NCI-H2029 (cell line): ENCODE data around the gene MAGI1.

ENCODE experiments used
- DNase-seq: peaks from one replicate; lab custom pipeline; 2025; lab: John Stamatoyannopoulos, UW

Gene MAGI1

DNA sequence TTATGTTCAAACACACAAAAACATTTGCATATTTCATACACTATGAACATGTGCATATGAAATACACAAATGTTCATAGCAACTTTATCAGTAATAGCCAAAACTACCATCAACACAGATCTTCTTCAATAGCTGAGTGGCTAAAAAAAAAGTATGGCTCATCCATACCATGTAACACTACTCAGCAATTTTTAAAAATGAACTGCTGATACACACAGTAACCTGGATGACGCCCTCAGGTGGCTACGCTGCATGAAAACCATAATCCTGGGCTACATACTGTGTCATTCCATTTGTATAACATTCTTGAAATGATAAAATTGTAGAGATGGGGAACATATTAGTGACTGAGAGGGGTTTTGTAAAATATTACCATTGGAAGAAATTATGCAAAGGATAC, 243.6 kb downstream of the MAGI1 start:
- DNase-seq = no peak

DNA sequence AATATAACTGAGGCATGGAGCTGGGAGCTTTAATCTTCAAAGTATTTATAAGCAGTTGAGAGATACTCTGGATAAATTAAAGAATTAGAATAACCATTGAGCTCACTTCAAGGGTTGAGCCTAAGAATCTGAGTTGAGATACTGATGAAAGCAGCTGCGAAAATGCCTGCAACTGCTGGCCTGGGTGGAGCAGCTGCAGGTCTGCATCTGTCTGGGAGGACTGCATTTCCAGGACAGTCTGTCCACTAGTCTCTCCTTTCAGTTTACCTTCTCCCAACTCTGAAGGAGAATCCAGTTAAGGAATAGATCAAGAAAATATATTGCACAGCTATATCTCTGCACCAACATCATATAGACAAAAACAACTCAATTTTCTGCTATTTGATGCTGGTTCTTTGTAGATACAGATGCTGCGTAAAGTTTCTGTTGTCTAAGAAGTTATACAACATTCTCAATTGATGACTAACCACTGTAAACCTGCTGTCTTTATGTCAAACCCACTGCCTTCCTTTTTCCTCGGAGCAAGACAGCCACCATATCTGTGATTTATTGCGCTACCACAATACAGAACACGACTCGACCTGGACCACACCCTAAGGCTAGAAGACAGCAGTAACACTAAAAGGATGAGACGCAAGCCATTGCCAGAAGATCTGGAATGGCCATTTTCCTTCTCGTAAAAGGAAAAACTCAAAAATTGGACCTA, 245.1 kb downstream of the MAGI1 start:
- no peak for DNase-seq

DNA sequence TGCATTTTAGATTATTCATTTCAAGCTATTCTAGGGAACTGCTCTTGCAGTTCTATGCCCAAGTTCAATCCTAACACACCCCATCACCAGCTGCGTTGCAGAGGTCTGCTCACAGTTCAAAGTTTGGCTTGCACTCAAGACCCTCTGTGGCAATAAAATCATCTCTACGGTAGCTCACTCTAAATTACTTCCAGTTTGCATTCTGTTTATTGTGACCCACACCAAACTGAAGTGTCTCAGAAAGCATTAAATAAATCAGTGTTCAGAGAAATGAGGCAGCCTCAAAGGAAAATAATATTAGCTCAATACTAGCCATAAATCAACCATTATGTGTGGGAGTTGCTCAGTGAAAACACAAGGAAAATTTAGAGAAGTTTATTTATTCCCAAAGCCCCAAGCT, 250.3 kb downstream of the MAGI1 start:
- no peak for DNase-seq

DNA sequence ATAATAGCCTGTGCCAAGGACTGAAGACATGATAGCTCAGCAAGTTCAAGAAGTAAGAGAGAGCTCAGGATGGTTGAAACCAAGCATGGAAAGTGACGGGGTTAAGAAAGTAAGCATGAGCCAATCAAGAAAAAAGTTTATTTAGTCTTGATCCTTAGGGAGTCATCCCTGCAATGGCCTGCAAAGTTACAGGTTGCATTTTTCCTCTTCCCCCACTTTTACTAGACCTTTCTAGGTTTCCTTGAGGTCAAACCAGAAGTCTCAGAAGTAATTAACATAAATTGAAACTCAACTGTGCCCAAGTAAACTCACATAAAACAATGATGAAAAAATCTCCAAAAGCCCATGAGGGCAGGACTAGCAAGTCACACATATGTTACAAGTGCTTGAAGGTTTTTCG, 250.9 kb downstream of the MAGI1 start:
- no peak for DNase-seq

DNA sequence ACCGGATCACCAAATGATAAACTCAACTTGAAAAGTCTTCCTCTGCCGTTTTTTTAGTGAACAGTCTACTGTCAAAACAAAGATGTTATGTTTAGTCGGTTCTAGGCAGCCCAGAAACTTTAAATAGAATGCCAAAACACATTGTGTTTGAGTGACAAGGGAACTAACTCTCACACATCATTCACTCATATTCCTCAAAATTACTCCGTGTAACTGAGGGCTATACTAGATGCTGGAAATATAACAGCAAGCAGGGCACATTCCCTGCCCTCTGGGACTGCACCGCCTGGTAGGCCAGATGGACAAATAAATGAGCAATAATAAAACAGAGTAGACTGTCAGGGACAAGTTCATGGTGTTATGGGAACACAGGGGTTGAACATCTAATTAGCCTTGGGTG, 251.4 kb downstream of the MAGI1 start:
- DNase-seq = no peak

DNA sequence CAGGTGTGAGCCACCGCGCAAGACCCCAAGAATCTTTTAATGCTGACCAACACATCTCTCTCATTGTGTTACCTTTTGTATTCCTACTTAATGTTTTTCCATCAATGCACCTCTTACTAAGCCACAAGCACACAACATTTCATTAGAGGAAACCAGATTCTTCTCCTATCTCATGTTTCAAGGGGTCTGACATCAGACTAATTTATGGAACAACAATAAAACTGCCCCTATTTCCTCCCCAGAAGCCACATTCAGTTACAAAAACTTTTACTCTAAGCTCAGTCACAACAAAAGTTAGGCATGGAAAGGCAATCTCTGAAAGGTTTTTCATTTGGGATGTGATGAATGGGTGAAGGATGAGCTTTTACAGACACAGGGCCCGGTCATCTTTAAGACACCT, 251.8 kb downstream of the MAGI1 start:
- DNase-seq = no peak

DNA sequence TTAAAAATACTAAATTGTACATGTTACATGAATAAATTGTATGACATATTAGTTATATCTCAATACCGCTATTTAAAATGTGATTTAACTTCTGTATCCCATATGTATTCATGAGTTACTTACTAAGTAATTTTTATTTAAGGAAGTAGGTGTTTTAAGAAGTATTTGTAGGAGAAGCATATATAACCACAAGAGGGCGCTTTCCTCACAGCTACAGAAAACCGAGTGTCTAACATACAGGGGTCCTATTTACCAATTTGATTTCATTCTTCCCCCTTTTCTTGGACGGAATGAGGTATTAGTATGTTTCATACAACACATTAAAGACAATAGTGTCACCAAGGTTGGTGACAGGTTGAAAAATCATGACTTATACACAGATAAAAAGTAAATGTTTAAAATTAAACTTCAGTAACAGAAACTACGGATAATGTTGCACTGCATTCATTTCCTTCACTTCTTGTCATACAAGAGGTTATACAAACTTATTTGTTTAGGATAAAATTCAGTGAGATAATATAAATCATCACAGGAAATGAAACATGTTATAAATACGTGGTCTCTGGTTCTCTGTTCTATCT, 253.6 kb downstream of the MAGI1 start:
- DNase-seq = peak; percentile 13

DNA sequence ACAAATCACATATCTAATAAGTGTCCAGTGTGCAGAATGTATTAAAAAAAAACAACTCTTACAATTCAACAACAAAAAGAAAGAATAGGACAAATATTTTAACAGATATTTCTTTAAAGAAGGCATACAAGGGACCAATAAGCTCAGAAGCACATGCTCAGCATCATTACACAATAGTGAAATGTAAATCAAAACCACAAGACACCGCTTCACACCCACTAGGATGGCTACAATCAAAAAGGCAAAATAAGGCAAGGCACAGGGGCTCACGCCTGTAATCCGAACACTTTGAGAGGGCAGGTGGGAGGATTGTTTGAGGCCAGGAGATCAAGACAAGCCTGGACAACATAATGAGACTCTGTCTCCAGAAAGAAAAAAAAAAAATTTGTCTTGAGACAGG, 255.6 kb downstream of the MAGI1 start:
- no peak for DNase-seq

DNA sequence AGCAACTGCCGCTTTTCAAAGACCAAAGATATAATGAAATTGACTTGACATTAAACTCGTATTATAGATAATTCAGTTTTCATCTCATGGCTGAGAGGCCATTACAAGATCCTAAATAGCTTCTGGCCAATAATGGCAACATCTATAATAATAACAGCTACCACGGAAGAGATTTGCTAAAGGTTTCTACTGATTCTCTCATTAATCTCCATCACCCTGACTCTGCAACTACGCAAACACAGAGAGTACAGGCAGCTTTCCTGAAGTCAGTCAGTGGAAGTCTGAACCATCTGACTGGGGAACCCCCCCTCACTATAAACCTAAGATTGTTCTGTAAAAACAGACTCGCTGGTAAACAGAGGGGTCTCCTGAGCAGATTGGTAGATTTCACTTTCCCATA, 257.1 kb downstream of the MAGI1 start:
- no peak for DNase-seq

DNA sequence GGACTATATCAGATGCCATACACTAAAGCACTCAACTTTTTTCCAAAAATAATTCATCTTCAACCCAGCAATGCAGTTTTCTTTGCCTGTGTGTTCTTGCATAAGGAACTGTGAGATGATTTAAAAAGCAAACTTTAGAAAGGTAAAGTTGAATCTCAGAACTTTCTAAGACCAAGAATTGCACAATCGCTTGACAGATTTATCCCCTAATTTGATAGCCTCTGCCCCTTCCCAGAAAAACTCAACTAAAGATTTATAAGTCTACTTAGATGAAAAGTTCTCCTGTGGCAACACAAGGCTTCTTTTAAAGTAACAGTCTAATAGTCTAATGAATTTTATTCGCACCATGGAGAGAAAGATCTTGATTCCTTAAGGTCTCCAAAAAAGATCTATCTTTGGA, 259.3 kb downstream of the MAGI1 start:
- DNase-seq = no peak

DNA sequence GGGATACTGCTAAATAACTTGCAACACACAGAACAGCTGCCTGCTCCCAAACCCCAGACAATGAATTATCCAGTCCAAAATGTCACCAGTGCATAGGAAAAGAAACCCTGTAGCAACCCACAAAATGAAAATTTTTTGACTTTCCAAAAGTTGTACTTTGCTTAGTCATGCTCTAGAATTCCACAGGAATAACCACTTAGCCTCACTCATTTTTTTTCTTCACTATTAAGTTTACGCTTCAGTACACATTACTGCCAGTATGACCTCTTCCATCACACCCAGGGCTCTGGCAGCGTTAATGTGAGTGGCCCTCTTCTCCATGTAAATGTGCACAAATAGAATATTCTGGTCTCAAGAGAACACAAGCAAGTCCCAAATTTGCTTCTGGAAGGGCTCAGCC, 259.8 kb downstream of the MAGI1 start:
- no peak for DNase-seq

DNA sequence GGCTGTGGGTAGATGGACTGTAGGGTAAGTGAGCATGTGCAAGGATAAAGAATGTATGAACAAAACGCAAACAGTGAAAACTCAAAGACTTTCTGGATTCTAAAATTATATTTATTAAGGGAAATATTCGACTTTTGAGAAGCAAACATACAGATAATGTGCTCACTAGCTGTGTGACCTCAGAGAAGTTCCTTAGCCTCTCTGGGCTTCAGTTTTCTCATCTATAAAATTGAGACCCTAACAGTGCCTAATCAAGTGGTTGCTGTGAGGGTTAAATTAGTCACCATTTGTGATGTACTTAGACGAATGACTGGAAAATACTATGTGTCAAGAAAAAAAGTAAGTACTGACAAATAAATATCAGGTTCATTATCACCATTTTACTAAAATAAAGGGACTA, 261.7 kb downstream of the MAGI1 start:
- DNase-seq = no peak

DNA sequence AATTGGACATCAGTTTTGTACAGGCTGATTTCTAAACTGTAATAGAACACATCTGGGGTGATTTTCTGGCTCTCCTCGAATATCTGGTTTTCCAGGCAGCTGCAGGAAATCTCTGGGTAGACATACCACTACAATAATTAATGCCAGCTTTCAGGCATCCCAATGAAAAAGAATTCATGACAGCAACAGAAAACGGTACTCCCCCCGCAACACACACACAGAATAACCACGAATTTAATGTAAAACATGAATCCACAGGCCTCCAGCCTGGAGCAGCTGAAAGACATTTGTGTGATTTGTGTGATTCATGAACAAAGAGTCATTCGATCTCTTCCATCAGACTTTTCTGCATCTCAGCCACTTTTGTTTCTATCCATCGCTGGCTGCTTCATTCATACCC, 262.2 kb downstream of the MAGI1 start:
- DNase-seq = no peak

DNA sequence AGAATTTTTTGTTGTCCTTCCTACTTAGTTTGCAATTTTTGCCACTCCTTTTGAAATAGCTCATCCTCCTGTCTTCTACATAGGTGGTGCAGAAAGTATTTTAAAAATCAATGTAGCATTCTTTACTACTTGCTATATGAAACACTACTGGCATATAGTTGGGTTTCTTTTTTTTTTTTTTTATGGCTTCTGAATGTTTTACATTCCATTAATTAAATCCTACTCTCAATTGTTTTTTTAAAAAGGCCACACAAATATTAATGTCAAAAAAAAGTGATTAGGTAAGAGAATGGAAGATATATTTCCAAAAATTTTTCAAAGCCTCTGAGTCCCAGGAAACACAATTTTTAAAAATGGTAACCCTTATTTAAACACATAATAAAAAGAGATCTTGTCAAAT, 262.6 kb downstream of the MAGI1 start:
- DNase-seq = no peak

DNA sequence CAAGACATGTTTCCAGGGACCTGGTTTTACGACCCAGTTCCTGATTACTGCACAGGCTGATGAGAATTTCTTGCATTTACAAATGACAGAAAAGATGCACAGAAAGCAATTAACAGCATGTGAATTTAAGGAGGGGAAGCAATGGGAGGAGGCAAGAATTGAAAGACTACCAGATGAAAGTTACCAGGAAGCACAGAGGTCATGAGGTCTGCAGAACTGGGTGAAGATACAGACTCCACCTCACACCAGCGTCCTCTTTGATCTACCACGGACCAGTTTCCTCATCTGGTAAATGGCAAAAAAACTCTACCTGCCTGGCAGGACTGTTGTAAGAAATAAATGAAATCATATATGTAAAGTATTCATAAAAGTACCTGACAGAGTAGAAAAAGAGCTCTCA, 266.0 kb downstream of the MAGI1 start:
- DNase-seq = no peak

DNA sequence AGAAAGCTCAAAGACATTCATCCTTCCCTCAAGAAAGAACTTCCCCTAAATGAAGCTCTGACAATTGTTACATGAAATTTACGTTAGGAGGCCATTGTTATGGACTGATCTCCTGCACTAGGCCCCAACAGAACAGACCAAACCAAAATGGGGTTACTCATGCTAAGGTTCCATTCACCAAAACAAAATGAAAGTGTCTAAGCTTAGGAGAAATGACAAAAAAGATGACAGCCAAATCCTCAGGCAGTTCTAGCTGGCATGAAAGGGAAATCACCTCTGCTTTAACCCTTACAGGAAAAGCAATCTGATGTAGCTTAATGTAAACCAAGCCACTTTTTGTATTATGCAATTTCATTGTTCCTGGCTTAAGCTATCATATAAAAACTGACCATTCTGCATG, 271.2 kb downstream of the MAGI1 start:
- DNase-seq = no peak

DNA sequence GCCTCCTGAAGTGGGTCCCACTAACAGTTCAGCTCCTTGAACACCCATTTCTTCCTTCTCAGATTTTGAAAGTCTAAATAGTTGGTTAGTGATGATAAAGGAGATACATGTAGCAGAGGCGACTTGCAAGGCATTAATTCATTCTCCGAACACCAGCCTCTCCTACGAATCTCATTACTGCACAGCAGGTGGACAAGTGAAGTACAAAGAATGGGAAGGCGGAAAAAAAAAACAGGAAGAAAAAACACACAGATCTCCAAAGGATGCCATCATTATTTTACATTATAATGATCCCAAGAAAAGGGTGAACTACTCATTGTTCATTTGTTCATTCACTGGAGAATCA, 276.5 kb downstream of the MAGI1 start:
- DNase-seq = no peak

DNA sequence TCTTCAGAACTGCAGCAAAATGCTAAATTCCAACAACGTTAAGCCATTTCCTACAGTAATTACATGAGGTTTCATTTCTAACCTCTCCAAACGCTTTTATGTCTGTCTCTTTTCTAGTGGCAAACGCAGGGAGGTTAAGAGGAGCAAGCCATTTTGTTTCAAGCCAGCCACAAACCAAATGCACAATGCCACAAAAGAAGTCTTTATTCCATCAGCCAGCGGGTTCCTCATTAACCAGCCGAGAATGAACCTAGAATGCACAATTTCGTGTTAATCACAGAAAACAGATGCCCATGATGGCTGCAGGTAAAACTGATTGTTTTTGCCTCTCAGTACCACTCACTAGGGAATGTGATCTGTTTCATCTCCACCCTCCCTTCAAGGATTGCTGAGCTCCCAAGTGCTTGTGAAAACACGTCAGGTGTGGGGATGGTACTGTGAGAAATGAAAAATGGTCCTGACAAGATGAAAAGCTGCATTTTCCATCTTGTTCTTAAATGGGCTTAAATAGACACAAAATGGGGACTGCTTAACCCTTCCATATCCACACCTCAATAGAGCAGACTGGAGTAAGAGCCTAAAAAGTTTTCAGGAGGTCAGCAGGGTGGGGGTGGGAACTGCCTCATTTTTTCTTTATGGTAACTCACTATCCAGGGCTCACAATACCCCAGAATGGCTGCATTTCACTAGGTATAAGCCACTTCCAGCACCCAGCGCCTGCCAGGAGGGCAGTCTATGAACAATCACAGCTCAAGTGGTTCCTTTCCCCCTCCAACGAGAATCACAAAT, 277.1 kb downstream of the MAGI1 start:
- no peak for DNase-seq

DNA sequence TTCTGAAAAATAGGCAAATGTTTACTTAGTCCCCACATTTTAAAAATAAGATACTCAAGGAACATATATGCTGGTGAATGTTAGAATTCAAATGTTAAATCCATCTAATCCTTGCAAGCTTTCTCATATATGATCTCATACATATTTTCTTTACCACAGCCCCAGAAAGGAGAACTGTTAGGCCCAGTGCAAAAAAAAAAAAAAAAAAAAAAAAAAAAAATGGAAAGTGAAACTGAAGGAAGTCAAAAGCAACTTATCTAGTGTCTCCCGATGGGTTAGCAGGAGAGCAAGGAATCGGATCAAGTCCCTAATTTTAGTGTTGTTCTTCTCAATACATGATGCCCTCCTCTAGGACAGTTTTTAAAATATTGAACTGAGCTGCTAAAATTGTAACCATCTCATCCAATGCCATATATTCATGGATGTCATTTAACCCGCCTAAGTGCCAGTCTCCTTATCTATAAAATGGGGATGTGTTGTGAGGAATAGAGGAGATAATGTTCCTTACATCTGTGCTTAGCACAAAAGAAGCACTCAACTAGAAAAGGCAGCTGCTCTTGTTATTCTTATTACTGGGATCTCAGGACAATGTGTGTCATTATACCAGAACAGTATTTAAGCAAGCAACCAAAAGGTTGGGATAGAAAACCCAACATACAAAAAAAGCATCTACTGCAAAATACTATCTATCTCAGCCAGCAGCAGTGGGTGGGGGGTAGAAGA, 279.7 kb downstream of the MAGI1 start:
- no peak for DNase-seq

DNA sequence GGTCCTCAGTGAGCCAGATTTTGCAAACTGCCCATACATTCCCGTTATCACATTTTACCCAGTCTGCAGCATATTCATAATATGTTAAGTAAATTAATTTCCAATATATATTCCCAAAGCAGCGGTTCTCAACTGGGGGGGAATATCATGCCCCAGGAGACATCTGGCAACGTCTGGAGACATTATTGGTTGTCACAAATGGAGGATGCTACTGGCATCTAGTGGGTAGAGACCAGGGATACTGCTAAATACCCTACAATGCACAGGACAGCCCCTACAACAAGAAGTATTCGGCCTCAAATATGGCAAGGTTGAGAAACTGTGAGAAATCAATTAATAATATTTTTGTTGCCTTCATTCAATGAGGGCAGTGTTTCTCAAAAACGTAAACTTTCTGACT, 280.3 kb downstream of the MAGI1 start:
- no peak for DNase-seq

DNA sequence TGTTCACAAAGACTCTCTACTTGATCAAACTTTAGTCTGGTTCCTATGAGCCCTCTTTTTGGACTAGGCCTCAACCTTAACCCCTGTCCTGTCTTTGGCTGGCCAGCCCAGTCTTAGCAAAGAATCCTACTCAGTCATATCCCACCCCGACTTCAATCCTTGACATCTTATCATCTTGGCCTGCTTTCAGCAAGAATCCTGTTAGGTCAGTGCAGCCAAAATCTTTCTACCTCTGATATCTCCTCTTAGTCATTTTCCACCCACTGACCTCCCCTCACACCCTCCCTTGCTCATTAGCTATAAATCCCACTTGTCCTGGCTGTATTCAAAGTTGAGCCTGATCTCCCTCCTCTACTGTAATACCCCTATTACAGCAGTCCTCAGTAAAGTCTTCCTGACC, 286.1 kb downstream of the MAGI1 start:
- no peak for DNase-seq

DNA sequence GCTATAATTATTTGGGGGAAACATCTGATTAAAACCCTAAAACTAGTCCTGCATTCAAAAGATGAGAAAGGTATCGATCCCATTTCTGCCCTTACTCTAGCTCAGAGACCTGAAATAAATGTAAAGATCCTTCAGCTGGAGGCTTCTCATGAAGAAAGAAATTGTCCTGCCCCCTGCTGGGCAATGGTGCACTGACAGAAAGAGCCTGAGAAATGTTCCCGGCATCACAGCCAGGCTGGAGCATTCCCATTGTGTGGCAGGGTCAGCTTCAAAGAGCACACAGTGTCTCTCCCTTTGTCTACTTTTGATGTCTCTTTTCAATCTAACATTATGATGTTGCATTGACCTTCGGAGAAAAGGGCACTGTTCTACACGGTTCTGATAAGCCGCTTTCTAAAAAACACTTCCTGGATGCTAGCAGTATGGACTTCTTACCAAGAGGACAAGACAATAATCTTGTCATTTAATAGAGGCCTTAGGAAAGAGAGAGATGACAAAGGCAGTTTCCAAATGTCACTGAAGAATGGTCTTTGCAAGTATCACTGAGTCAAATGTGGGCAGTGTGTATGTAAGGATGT, 287.5 kb downstream of the MAGI1 start:
- DNase-seq = no peak

DNA sequence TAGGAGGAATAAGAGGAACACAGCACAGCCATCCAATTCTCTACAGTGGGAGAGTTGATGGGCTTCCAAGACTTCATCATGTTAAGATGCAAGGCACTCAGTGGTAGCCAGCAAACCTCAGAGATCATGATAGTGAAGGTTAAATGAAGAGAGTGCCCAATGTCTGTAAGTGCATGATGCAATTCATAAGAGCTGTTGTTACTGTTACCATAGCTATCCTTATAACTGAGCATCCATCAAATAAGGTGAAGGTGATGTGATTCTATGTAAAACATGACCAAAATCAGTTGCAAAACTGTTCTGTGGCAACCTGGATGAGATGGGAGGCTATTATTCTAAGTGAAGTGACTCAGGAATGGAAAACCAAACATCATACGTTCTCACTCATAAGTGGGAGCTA, 289.7 kb downstream of the MAGI1 start:
- no peak for DNase-seq
